ENCODE measurements around the gene PTGDR. TPM values are rescaled to one million over a fixed set of nuclear protein-coding genes. Genes with fewer than 3 reads are reported as not detected.

PTGDR gene
- total and polyA plus RNA-seq, 4 experiments from 2014 or later: 1.9 to 7.2 (median 4.4) TPM

DNA sequence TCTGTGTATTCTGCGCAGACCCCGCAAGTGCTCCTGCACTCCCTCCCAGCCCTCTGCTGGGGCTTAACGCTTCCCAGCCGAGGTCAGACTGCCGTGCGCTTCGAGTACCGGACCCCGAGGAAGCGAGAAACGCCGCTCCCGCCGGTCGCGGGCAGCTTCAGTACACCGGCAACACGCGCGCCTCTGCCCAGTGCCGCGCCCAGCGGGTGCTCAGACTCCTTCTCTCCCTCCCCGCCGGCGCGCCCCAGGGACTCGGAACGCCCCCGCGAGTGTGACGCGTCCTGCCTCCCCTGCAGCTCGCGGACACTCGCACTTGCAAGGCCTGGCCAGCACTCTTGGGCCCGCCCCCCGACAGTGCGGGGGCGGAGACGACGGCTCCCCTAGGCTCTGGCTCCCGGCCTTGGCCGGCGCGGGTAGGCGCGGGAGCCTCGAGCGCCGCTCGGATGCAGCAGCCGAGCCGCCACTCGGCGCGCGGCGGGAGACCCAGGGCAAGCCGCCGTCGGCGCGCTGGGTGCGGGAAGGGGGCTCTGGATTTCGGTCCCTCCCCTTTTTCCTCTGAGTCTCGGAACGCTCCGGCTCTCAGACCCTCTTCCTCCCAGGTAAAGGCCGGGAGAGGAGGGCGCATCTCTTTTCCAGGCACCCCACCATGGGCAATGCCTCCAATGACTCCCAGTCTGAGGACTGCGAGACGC, 46.6 kb downstream of the PTGDR start, which contains the start of gene PTGER2:
Gene PTGER2, plus strand, starts transcription at position 410 of the 692 bp plus-strand sequence. Its CDS starts 237 bp downstream, at position 647.
- CTCF ChIA-PET (ENCODE audit: partially characterized antibody): interaction anchor here (0.8 to 2.8 kb wide), 6 partner anchors 9 to 87 kb away, joined by 3 to 15 read pairs (median 4); no protein-coding TSS in a partner anchor
- Histone ChIP-seq H3K27me3 (ENCODE audit: insufficient read depth, low read length) (no peaks in the 10 kb centered on the region), H3K4me3 (ENCODE audit: low read length in 2 of 2) (peak within 1 kb of the TSS; percentile 83 to 86), H3K27ac (ENCODE audit: low read depth, low read length) (peak within 1 kb of the TSS; percentile 59), H3K36me3 (ENCODE audit: insufficient read depth, low read length) (no peaks in the 10 kb centered on the region), H3K9me3 (ENCODE audit: control insufficient read depth in 1 of 2, low read length in 2 of 2) (no peaks in the 10 kb centered on the region), H3K4me1 (ENCODE audit: insufficient read depth, low read length) (peaks cover 70% of the 10 kb centered on the region)
- Mint-ChIP-seq H3K27me3 (peaks cover 0 to 2% of the 10 kb centered on the region in 2 donors), H3K9me3 (peaks cover 0 to 4% (median 0%) of the 10 kb centered on the region in 8 donors), H3K36me3 (peaks cover 56 to 73% of the 10 kb centered on the region in 2 donors), H3K27ac (peak within 1 kb of the TSS; percentile 87 to 97 (median 92)), H3K4me1 (peaks cover 45 to 90% (median 63%) of the 10 kb centered on the region in 4 donors), H3K4me3 (peak within 1 kb of the TSS; percentile 95 to 100 (median 99))
- DNase-seq: peak; percentile 64 to 83 (median 74)
- POLR2A ChIA-PET (ENCODE audit: partially characterized antibody): interaction anchor here (0.6 to 8.3 kb wide), 28 partner anchors 8 to 839 kb away, joined by 3 to 89 read pairs (median 4); partner anchors contain the start of genes DDHD1, ERO1A, GNG2 and GPR137C
- intact Hi-C loops (cut with micrococcal nuclease): loop anchor here (1.0 to 5.0 kb wide), 6 partner anchors 13 to 452 kb away; partner anchors contain the start of genes GNG2, GPR137C, PSMC6 and TXNDC16

DNA sequence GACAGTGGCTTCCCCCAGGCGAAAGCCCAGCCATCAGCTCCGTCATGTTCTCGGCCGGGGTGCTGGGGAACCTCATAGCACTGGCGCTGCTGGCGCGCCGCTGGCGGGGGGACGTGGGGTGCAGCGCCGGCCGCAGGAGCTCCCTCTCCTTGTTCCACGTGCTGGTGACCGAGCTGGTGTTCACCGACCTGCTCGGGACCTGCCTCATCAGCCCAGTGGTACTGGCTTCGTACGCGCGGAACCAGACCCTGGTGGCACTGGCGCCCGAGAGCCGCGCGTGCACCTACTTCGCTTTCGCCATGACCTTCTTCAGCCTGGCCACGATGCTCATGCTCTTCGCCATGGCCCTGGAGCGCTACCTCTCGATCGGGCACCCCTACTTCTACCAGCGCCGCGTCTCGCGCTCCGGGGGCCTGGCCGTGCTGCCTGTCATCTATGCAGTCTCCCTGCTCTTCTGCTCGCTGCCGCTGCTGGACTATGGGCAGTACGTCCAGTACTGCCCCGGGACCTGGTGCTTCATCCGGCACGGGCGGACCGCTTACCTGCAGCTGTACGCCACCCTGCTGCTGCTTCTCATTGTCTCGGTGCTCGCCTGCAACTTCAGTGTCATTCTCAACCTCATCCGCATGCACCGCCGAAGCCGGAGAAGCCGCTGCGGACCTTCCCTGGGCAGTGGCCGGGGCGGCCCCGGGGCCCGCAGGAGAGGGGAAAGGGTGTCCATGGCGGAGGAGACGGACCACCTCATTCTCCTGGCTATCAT, 47.3 kb downstream of the PTGDR start:
- H3K27me3 Mint-ChIP-seq: peaks cover 0 to 2% of the 10 kb centered on the region in 2 donors
- peaks cover 49 to 90% (median 62%) of the 10 kb centered on the region in 4 donors for H3K4me1 Mint-ChIP-seq
- peak; percentile 33 to 50 (median 42) for DNase-seq
- ChIA-PET CTCF (ENCODE audit: partially characterized antibody) (interaction anchor here (0.6 to 3.7 kb wide), 8 partner anchors 10 to 86 kb away, joined by 3 to 15 read pairs (median 5); no protein-coding TSS in a partner anchor), POLR2A (ENCODE audit: partially characterized antibody) (interaction anchor here (0.6 to 8.3 kb wide), 28 partner anchors 9 to 839 kb away, joined by 3 to 89 read pairs (median 4); partner anchors contain the start of genes DDHD1, ERO1A, GNG2 and GPR137C)
- H3K4me3 Mint-ChIP-seq: peak overlapping the region; percentile 95 to 100 (median 99)
- H3K36me3 ChIP-seq (ENCODE audit: insufficient read depth, low read length): no peaks in the 10 kb centered on the region
- peaks cover 70% of the 10 kb centered on the region for H3K4me1 ChIP-seq (ENCODE audit: insufficient read depth, low read length)
- peak overlapping the region; percentile 83 to 86 for H3K4me3 ChIP-seq (ENCODE audit: low read length in 2 of 2)
- H3K9me3 Mint-ChIP-seq: peaks cover 0 to 4% (median 0%) of the 10 kb centered on the region in 8 donors
- peaks cover 61 to 76% of the 10 kb centered on the region in 2 donors for H3K36me3 Mint-ChIP-seq
- H3K27me3 ChIP-seq (ENCODE audit: insufficient read depth, low read length): no peaks in the 10 kb centered on the region
- intact Hi-C loops (cut with micrococcal nuclease): loop anchor here (1.0 to 5.0 kb wide), 7 partner anchors 14 to 1487 kb away; partner anchors contain the start of genes GNG2, GPR137C, PSMC6 and TXNDC16
- no peaks in the 10 kb centered on the region for H3K9me3 ChIP-seq (ENCODE audit: control insufficient read depth in 1 of 2, low read length in 2 of 2)
- peak overlapping the region; percentile 59 for H3K27ac ChIP-seq (ENCODE audit: low read depth, low read length)
- peak overlapping the region; percentile 87 to 97 (median 92) for H3K27ac Mint-ChIP-seq

DNA sequence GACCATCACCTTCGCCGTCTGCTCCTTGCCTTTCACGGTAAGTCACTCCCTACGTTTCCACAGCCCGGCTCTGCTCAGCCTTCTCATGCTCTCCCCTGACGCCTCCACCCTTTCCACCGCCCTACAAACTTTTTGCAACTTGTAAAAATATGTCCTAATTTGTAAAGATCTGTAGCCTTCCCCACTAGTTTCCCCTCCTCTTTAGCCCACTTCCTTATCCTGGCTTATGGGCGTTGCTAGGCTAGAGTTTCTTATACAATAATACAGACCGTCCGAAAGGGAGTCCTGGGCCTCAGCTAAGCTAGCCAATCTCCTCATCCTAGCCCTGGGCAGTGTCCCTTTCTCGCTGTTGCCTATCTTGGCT, 47.8 kb downstream of the PTGDR start:
- intact Hi-C loops (cut with micrococcal nuclease): loop anchor here (2.0 to 5.0 kb wide), 4 partner anchors 15 to 1488 kb away; partner anchors contain the start of genes GPR137C and TXNDC16
- Histone ChIP-seq H3K9me3 (ENCODE audit: control insufficient read depth in 1 of 2, low read length in 2 of 2) (no peaks in the 10 kb centered on the region), H3K36me3 (ENCODE audit: insufficient read depth, low read length) (no peaks in the 10 kb centered on the region), H3K27ac (ENCODE audit: low read depth, low read length) (peak overlapping the region; percentile 59), H3K27me3 (ENCODE audit: insufficient read depth, low read length) (no peaks in the 10 kb centered on the region), H3K4me1 (ENCODE audit: insufficient read depth, low read length) (peaks cover 70% of the 10 kb centered on the region), H3K4me3 (ENCODE audit: low read length in 2 of 2) (peak overlapping the region; percentile 83 to 86)
- peak overlapping the region; percentile 95 to 100 (median 99) for H3K4me3 Mint-ChIP-seq
- peaks cover 48 to 90% (median 63%) of the 10 kb centered on the region in 4 donors for H3K4me1 Mint-ChIP-seq
- peak in 4 of 5 donors; percentile 31 to 55 (median 46) for DNase-seq
- H3K9me3 Mint-ChIP-seq: peaks cover 0 to 3% (median 0%) of the 10 kb centered on the region in 8 donors
- peaks cover 0 to 2% of the 10 kb centered on the region in 2 donors for H3K27me3 Mint-ChIP-seq
- CTCF ChIA-PET (ENCODE audit: partially characterized antibody): interaction anchor here (0.6 to 3.7 kb wide), 5 partner anchors 10 to 86 kb away, joined by 3 to 15 read pairs (median 7); no protein-coding TSS in a partner anchor
- H3K27ac Mint-ChIP-seq: peak overlapping the region; percentile 87 to 97 (median 92)
- H3K36me3 Mint-ChIP-seq: peaks cover 63 to 78% of the 10 kb centered on the region in 2 donors
- POLR2A ChIA-PET (ENCODE audit: partially characterized antibody): interaction anchor here (0.6 to 8.3 kb wide), 16 partner anchors 10 to 468 kb away, joined by 3 to 89 read pairs (median 4); partner anchors contain the start of genes GNG2, GPR137C and TXNDC16

DNA sequence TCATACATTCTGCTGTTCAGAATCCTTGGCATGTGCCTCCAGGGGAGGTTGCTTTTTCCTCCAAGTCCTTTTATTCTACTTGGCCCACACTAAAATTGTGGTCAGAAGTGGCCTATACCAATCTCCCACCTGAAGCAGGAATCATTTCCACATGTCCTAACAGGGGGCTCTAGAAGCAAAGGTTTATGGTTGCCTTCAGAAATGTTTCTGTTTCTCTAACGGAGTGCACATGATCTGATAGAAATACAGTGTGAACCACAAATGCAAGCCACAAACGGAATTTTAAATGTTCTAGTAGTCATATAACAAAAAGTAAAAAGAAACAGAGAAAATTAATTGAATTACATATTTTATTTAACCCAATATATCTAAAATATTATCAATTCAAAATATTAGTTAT, 50.6 kb downstream of the PTGDR start:
- DNase-seq: peak in 2 of 5 donors; percentile 23 to 27
- Histone ChIP-seq H3K27ac (ENCODE audit: low read depth, low read length) (peak overlapping the region; percentile 59), H3K27me3 (ENCODE audit: insufficient read depth, low read length) (no peaks in the 10 kb centered on the region), H3K4me3 (ENCODE audit: low read length in 2 of 2) (peak overlapping the region in 1 of 2 donors; percentile 86), H3K4me1 (ENCODE audit: insufficient read depth, low read length) (peaks cover 60% of the 10 kb centered on the region), H3K36me3 (ENCODE audit: insufficient read depth, low read length) (no peaks in the 10 kb centered on the region), H3K9me3 (ENCODE audit: control insufficient read depth in 1 of 2, low read length in 2 of 2) (no peaks in the 10 kb centered on the region)
- Mint-ChIP-seq H3K36me3 (peaks cover 68 to 79% of the 10 kb centered on the region in 2 donors), H3K9me3 (peaks cover 0 to 20% (median 13%) of the 10 kb centered on the region in 8 donors), H3K27ac (peak overlapping the region; percentile 57 to 92 (median 87)), H3K4me3 (peak overlapping the region; percentile 95 to 100 (median 99)), H3K4me1 (peaks cover 35 to 87% (median 56%) of the 10 kb centered on the region in 4 donors), H3K27me3 (no peaks in the 10 kb centered on the region)
- intact Hi-C loops (cut with micrococcal nuclease): loop anchor here (5.0 kb wide), 1 partner anchor 1491 kb away; no protein-coding TSS in a partner anchor
- POLR2A ChIA-PET (ENCODE audit: partially characterized antibody): interaction anchor here (0.5 to 8.3 kb wide), 8 partner anchors 7 to 457 kb away, joined by 3 to 89 read pairs (median 9); partner anchors contain the start of gene GNG2
- CTCF ChIA-PET (ENCODE audit: partially characterized antibody): interaction anchor here (1.1 to 3.7 kb wide), 8 partner anchors 8 to 95 kb away, joined by 3 to 14 read pairs (median 4); no protein-coding TSS in a partner anchor

DNA sequence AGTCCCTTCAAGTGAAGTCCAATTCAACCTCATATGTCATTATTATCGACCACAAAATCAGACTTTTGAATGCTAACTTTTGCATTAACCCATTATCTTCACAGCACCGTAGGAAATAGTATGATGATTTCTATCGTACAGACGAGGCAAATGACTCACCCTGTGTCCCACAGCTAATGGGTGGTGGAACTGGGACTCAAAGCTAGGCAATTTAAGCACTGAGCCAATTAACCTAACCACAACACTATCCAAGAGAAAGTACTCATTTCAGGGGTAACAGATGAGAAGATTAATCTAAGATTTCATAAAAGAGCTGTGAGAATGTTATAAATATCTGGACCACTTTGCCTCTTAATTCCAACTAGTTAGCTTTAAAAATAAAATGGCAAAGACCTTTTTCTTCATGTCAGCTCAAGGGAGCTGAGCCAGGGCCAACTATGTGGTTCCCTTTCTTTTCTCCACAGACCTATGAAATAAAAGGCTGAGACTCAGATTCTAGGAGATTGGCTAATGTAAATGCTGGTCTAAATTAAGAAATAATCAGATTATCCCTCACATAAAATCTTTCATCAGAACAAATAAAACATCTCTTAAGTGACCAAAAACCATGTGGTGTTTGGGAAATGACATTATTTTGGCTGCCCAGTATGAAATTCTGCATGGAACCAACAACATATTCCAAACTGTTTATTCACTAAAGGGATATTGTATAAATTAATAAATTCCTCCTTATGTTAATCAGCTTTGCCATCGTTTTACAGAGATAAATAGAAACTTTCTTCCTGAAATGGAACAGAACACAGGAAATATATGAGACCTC, 51.5 kb downstream of the PTGDR start:
- ChIA-PET CTCF (ENCODE audit: partially characterized antibody) (interaction anchor here (0.7 to 3.0 kb wide), 7 partner anchors 9 to 94 kb away, joined by 3 to 14 read pairs (median 3); no protein-coding TSS in a partner anchor), POLR2A (ENCODE audit: partially characterized antibody) (interaction anchor here (1.3 to 8.3 kb wide), 7 partner anchors 6 to 458 kb away, joined by 3 to 89 read pairs (median 10); partner anchors contain the start of gene GNG2)
- intact Hi-C loops (cut with micrococcal nuclease): loop anchor here (5.0 kb wide), 1 partner anchor 1492 kb away; no protein-coding TSS in a partner anchor
- Histone ChIP-seq H3K36me3 (ENCODE audit: insufficient read depth, low read length) (no peaks in the 10 kb centered on the region), H3K27me3 (ENCODE audit: insufficient read depth, low read length) (no peaks in the 10 kb centered on the region), H3K9me3 (ENCODE audit: control insufficient read depth in 1 of 2, low read length in 2 of 2) (no peaks in the 10 kb centered on the region), H3K4me3 (ENCODE audit: low read length in 2 of 2) (peak overlapping the region in 1 of 2 donors; percentile 34), H3K27ac (ENCODE audit: low read depth, low read length) (peak overlapping the region; percentile 33), H3K4me1 (ENCODE audit: insufficient read depth, low read length) (peaks cover 64% of the 10 kb centered on the region)
- H3K27me3 Mint-ChIP-seq: no peaks in the 10 kb centered on the region
- peak overlapping the region; percentile 48 to 91 (median 88) for H3K27ac Mint-ChIP-seq
- peaks cover 68 to 76% of the 10 kb centered on the region in 2 donors for H3K36me3 Mint-ChIP-seq
- peaks cover 0 to 26% (median 17%) of the 10 kb centered on the region in 8 donors for H3K9me3 Mint-ChIP-seq
- H3K4me3 Mint-ChIP-seq: peak overlapping the region; percentile 82 to 99 (median 88)
- peak in 1 of 5 donors; percentile 50 for DNase-seq
- H3K4me1 Mint-ChIP-seq: peaks cover 36 to 88% (median 57%) of the 10 kb centered on the region in 4 donors

Measured in CD4-positive, alpha-beta memory T cell (primary cell).